Stimulated activated CD8-positive, alpha-beta memory T cell treated with anti-CD3 and anti-CD28 coated beads, Interleukin-7, amount 100 ng/mL, for 1 hour (primary cell): ENCODE results near the gene PIP5K1B.
"Not testable (repeated sequence)": the region's sequence is repeated elsewhere in the genome, so short reads cannot be mapped to it uniquely, and the experiment has no call there.

Experiments
- DNase-seq, 2 donors: peaks; one replicate each; pipeline ENCODE4 v3.0.0-alpha.2; 2020; ENCODE audit warnings: low read depth in 2 of 2

Gene PIP5K1B

DNA sequence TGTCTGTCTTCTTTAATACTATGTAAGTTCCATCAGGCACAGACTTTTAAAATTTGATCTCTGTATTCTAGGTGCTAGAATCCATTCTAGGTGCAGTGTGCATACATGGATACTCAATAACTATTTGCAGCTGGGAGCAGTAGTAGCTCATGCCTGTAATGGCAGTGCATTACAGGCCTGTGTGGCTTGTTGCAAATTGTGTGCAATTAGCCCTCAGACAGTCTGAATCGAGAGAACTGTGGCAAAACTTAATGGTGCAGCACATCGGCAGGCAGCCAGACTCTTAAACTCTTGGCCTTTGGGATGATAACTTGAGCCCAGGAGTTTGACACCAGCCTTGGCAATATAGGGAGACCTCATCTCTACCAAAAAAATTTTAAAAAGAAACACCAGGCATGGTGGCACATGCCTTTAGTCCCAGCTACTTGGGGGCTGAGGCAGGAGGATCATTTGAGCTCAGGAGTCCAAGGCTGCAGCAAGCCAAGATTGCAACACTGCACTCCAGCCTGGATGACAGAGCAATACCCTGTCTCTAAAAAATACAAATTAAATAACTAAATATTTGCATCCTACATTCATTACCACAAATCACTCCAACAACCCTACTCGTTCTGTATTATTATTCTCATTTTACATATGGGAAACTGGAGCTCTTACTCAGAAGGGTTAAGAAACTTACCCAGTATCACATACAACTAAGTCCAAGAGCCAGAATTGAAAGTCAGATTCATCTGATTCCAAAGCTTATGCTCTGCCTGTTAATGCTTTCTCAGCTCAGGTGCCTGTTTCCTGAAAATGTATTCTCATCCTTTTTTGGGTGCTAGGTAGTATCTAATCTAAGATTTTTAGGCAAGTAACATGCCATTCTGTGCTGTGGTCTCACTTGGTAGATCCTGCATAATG lies 278.7 kb downstream of the PIP5K1B start:
- DNase-seq, result no peak

GRCh38 chr9:68986949-68987348 lies 281.9 kb downstream of the PIP5K1B start:
- DNase-seq, result not testable (repeated sequence)

DNA sequence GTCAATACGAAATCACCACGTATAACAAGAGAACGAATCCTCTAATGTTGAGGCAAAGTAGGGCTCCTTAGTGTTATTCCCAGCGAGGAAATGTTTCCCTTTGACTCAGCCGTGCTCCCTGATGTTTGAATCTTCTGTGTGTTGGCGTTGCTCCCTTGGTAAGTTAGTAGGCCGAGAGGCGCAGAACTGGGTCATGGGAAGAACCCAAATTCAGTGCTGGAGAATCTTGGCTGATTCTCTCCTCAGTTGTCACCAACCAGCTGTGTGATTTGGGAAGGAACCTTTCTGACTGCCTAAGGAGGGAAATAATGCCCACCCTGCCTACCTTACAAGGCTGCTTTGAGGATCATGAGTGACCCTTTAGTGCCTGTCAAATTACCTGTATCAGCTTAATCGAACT lies 286.4 kb downstream of the PIP5K1B start:
- DNase-seq, result no peak

GRCh38 chr9:68995776-68996175 lies 290.7 kb downstream of the PIP5K1B start:
- DNase-seq, result no peak

GRCh38 chr9:68996462-68996861 lies 291.4 kb downstream of the PIP5K1B start:
- DNase-seq, result no peak

DNA sequence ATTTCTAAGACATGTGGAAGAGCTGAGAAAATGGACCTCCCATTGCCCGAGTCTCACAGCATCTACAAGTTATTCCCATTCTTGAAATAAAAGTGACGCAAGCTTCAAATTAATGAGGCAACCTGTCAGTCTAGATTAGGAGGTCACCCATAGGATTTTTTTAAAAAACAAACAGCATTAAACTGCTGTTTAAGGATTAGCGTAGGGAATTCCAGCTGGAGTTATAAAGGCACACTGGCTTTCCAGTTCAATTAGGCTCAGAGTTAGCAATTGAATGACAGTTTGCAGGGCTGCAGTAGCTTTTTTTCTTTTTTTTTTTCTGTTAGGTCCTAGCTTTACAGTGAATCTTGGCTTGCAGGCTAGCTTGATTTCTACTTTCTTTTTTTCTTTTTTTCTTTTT lies 292.6 kb downstream of the PIP5K1B start:
- no peak for DNase-seq

GRCh38 chr9:68998385-68998784 lies 293.3 kb downstream of the PIP5K1B start:
- DNase-seq, result no peak

- DNase-seq, result no peak
Observed at GRCh38 chr9:68998812-68999211, 293.8 kb downstream of the PIP5K1B start.

DNA sequence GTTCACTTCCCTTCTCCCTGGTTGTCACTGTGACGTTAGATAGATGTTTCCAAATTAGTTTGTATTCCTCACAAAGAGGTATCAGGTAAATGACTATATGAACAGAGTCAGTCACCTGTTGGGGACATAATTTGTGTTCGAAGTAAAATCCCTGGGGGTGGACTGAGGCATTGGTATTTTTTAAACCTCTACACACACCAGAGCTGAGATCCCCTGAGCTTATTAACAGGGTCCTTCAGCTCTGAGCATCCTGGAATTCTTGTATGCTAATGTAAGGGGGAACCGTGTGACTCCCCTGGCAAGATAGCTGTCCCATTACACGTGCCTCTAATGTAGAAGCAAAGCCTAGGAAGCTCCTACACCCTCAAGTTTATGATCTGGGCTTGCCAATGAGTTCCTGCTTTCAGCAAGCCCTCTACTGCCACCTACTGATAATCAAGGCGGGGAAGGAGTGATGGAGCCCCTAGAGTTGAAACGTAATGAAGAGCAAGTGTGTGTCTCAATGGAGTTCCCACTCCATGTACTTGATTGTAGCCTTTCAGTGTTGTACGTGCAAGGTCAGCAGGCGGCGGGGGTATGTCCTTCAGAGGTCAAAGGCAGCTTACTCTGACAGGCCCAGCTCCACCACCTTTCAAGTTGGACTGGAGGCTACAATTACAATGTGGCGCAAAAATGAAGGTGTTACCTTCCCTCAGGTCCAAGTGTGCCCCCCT lies 294.5 kb downstream of the PIP5K1B start:
- peak in 1 of 2 donors; percentile 27 for DNase-seq

GRCh38 chr9:69001921-69002320 lies 296.9 kb downstream of the PIP5K1B start:
- no peak for DNase-seq

- no peak for DNase-seq
Observed at GRCh38 chr9:69003051-69003450, 298.0 kb downstream of the PIP5K1B start.

DNA sequence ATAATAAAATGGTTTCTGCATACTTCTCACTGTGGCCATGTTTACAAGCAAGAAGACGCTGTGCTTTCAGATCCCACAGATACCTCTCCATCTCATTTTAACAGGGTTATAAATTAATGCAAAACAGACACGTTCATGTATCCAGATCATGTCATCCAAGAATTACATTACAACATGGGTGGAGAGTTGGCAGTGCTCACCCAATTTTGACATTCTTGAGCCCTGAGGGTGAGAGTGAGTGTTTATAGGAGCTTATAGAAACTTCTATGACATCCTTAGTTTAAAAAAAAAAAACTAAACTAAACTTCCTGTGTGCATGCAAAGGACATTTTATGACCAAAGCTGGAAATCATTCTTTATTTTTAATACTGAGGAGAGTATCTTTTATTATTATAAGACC lies 299.8 kb downstream of the PIP5K1B start:
- no peak for DNase-seq

DNA sequence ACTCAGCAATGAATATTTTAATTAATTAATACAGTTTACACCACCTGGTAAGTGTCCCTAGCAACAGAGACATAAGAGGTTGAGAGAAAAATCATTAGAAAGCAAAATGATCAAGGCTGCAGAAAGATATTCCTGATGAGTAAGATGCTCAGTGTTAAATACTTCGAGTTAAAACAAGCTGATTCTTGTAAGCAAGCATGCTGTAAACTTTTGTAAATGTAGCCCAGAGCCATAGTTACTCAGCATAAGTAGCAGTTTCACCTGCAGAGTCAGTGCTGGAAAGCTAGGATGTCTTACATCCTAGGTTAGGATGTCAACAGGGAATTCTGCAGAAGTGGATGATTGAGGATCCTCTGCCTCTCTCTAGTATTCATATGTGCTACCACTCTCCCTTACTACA lies 304.7 kb downstream of the PIP5K1B start:
- DNase-seq, result no peak

DNA sequence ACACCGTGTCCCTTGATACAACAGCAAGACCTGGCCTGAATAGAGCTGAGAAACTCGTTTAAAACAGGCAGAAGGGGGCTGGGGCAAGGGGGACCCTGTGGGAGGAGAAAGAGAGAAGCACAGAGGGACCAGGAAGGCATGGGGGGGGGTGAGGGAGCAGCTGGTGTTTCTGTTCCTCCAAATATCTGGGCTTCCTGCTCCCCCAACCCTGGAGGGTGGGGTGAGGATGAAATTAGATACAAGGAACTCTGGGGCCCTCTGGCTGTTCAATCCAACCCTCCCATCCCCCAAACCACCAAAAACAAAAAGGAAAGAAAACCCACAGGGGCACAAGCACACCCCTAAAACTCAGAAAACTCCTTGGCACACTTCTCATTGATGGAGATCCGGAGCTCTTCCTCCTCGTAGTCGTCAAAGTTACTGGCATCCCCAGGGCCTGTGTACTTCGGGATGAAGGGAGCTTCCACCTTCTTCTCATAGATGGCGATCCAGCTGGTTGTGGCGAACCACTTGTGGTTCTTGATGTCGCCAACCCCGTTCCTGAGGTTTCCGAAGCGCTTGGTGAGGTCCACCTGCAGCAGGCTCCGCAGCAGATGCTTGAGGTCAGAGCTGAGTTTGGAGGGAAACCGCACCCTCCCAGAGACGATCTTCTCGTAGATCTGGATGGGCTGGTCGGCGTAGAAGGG lies 307.8 kb downstream of the PIP5K1B start:
- DNase-seq, result no peak

GRCh38 chr9:69013382-69013727 lies 308.3 kb downstream of the PIP5K1B start:
- no peak for DNase-seq

DNA sequence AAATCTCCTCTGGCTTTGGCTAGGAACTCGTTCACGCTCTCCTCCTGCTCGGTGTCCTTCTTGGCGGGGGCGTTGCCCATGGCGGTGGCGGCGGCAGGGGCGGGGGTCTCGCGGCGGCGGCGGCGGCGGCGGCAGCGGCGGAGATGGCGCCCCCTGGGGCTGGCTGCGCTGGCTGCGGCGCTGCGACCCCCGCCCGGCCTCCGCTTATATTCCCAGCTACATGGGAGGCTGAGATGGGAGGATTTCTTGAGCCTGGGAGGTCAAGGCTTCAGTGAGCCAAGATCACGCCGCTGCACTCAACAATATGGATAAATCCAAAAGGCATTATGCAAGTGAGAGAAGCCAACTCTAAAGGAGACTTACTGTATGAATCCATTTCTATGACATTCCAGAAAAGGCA lies 309.0 kb downstream of the PIP5K1B start, which contains the start of gene PRKACG:
PRKACG (minus strand) TSS at position 101 of the 400 bp plus-strand sequence; CDS start at position 80, 21 bp downstream.
- DNase-seq, result no peak

- DNase-seq, result no peak
Observed at GRCh38 chr9:69016191-69017096, 311.4 kb downstream of the PIP5K1B start.

GRCh38 chr9:69018737-69019136 lies 313.7 kb downstream of the PIP5K1B start:
- DNase-seq, result no peak

DNA sequence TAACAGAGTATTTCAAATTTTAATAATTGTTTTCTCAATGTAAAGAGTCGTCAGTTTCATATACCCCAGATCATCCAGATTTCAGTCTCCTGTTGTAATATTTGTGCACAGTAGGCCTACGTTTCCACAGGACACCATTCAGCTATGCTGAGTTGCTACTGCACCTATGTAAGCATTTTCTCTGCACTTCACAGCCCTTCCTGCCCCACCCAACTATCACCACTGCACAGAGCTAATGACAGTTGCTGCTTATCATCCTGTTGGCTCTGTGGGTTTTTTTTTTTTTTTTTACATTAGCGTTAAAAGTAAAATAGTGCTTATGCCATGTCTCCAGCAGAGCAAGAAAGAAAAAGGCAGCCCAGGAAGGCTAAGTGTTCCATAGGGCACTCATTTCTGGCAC lies 314.8 kb downstream of the PIP5K1B start:
- DNase-seq, result no peak

DNA sequence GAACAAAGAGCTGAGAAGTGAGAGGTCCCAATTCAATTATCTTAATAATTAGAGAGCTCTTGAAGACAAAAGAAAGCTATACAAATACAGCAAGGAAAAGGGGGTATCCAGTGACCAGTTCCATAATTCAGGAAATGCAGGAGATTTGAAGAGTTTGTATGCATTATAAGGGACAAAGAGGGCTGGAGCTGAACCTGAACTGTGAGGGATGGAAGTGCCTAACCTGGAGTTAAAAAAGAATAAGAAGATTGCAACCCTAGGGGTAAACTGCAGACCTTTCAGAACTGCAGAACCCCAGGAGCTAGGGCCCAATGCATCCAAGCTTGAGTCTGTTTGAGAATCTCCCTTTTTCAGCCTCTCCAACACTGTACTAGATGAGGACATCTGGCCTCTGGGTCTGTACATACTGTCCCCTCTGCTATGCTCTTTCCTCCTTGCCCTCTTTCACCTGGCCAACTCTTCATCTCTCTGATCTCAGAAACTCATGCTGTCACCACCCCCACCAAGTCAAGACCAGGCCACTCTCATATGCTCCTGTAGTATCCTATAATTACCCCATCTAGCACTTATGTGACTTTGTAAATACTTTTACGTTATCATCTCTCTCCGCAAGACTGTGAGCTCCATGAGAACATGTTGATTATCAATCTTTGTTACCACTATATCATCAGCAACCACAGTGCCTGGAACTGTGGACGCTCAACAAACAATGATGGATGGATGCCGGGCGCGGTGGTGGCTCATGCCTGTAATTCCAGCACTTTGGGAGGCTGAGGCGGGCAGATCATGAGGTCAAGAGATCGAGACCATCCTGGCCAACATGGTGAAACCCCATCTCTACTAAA lies 315.5 kb downstream of the PIP5K1B start:
- DNase-seq, result no peak
